ENCODE measurements around the gene LAMA5.

LAMA5 gene

DNA sequence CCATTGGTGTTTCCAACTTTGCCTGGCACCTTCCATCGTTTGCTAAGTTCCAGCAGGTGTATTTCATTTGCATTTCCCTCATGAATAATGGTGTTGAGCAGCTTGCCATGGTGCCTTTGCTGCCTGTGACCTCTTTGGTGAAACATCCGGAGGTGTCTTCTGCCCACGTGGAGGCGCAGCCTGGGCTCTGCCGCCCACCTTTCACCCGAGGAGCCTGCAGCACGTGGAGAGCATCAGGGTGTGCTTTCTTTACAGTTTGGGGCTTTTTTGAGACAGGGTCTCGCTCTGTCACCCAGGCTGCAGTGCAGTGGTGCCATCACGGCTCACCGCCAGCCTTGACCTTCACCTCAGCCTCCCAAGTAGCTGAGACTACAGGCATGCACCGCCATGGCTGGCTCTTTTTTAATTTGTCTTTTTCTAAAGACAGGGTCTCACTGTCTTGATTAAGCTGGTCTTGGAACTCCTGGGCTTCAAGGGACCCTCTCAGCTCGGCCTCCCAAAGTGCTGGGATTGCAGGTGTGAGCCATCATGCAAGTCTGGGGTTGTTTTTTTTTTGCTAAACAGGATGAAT is 67.4 kb downstream of the LAMA5 start:
- no peak for DNase-seq

DNA sequence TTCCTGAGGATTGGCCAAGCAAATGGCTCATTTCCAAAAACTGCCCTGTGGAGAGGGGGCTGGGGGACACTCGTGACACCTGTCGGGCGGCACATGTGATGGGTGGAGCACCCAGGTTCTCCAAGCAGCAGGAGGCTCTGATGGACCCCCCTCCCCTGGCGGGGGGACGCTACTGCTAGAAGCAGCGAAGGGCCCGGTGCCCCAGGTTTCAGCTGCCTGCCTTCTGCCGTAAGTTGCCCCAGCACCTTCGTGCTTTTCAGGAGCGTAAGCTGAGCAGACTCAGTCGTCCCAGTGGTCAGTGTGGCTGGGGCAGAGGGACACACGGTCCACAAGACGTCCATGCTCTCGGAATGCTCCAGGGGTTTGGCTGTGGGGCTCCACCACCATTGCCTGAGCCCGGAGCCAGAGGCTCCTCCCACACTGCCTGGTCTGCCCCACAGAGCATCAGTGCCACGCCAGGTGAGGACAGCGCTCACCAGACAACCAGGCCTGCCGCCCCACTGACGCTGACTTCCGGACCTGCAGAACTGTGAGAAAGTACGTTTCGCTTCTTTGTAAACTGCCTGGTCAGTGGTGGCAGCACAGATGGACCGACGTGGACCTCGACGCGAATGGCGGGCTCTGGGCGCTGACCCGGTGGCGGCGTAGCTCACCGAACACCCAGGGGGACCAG is 68.4 kb downstream of the LAMA5 start:
- no peak for DNase-seq

DNA sequence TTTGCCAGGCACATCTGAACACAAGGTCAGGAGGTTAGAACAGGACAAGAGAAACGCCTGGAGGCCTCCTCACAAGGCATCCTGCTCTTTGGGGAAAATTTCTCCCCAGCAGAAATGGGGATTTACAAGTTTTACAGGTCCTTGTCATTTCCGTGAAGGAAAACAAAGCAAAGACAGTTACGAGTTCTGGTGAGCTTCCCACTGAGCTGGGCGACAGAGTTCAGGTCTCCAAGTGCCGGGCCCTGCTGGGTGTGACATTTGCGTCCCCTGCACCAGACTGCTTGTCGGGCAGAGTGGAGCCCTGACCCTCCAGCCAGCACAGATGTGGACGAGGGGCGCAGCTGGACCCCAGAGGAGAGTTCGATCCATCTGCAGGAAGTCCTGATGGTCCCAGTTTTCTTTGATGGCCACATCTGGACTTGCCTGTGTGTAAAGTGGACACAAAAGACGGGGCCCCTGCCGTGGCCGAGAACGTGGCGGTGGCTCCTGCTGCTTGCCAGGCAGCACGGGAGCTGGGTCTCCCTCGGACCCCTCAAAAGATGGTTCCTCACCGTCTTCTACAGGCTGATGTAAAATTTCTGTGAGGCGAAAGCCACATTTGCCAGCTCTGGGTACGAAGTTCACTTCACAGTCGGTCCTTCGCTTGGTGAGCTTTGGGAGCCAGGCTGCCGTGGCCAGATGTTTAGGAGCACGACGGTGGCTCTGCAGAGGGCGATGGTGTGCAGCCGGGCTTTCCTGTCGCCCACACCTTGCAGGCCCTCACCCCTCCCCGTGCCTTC is 69.5 kb downstream of the LAMA5 start:
- DNase-seq, result no peak

DNA sequence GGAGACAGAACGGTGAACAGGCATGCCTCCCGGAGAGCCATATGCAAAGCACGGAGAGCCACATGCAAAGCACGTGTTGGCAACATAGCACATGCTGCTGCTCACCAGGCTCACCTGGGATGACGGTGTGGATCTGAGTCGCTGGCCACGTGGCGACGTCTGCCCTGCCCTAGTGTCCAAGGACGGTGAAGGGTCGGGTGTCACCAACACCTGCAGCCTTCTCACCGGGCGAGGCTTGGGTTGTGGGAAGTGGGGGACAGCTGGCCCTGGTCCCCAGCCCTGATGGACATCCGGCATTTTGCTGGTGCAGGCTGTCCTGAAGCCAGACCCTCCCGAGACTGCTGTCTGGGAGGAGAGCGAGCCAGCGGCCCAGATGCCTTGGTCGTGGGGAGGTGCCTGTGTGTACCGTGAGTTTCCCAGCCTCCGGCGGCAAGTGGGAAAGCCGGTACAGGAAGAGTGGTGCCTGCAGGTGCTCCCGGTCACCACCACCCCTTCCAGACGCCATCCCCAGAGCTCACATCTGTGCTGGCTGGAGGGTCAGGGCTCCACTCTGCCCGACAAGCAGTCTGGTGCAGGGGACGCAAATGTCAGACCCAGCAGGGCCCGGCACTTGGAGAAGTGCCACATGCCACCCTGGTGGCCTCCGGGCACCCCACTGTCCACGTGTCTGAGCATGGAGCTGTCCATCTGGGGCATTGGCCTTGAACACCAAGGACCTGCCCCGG is 70.2 kb downstream of the LAMA5 start:
- DNase-seq, result no peak

DNA sequence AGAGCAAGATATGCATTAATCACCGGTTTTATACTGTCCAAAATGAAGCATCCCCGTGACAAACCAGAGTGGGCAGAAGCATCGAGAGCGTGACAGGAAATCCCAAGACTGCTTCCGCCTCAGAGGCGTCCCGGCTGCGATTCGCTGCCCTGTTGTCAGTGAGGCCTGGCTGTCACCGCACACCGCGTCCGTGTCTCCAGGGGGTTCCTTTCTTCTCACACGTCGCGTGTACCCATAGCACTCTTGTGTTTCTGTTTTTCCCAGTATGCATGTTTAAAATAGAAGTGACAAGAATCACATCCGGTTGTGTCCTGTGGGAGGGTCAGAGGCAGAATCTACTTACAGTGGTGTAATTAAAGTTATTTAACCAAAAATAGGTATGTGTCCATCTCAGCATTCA is 72.6 kb downstream of the LAMA5 start:
- no peak for DNase-seq

DNA sequence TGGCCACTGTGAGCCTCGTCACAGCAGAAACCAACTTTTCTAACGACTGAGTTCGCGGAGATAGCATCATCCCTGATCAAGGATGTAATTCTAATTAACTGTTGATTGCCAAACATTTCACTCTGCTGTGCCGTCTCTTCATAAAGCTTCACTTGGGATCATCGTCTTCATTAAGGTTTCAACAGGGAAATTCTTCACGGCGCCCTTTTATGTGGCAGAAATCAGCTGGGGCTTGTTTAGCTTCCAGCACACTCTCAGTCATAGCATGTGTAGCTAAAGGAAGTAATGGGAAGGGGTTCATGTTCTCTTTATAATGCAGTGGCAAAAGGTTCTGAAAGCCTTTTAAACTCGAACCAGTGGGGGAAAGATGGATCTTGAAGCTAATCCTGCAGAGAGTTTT is 73.2 kb downstream of the LAMA5 start:
- DNase-seq, result no peak

DNA sequence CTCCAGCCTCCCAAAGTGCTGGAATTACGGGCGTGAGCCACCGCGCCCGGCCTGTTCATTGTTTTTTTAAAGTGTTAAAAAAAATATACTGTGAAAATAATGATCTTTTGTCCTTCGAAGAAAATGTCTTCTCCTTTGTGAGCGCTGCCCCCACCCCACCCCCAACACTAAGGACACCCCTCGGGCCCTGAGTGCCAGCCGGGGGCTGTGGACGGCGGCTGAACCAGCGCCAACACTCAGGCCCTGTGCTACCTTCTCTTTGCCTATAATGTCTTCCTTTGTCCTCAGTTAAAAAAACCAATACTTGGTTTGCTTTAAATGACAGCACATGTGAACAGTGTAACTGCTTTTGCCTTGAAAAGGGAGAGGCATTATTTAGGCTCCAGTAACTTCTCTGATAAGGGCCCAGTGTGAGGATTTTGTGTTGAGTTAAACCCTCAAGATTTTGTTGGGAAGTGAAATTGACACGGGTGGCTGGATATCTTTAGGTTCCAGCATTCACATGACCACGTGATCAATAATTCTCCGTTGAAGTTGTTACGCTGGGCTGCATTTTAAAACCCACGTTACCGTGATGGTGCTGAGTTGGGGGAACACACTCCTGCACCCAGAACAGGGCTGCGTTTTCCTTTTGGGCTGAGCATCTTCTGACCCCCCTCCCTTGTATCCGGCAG is 73.9 kb downstream of the LAMA5 start:
- DNase-seq, result no peak

DNA sequence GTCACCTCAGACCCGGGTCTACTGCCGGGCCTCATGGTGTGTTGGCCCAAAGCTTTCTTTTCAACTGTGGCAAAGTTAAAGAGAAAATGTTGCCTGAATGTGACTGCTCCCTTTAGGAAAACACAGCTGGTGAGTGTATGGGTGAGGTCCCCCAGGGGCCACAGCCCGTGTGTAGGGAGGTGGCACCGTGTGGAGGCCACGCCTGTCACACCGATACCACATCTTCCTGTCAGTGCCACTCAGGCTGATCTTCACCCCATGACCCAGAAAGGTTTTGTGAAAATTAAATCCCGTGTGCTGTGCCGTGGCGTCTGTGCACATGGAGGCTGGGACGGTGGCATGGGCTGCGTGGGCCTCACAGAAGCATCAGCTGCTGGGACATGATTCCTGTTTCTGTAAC is 75.0 kb downstream of the LAMA5 start:
- DNase-seq, result no peak

DNA sequence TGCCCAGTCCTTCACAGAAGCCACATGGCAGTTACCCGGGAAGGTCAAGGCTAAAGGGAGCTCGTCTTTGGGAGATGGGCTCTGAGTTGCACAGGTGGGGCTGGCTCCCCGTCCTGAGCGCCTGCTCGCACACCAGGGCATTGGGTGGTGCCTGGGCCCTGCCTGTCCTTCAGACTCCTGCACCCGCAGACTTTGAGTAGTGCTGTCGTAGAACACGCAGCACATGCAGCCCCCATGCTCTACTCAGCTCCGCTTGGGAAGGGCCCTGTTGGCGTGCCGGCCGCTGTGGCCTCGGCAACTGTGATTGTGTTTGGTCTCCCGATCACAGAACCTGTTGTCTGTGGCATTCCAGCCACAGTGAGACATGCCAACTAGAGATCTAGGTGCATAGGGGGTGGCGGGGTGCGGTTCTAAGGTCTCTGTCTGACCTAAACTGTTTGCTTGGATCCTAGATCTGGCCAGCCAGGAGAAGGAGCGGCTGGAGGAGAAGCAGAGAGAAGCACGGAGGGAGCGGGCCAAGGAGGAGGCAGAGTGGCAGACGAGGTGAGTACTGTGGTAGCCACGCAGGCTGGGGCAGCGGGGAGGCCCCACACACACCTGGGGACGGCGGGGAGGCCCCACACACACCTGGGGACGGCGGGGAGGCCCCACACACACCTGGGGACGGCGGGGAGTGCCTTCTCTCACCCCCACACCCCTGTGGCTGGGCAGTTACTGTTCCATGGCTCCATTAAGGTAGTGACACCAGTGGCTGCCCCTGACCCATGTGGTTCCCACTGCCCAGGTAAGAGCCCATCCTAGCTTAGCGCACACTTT is 75.7 kb downstream of the LAMA5 start:
- no peak for DNase-seq

DNA sequence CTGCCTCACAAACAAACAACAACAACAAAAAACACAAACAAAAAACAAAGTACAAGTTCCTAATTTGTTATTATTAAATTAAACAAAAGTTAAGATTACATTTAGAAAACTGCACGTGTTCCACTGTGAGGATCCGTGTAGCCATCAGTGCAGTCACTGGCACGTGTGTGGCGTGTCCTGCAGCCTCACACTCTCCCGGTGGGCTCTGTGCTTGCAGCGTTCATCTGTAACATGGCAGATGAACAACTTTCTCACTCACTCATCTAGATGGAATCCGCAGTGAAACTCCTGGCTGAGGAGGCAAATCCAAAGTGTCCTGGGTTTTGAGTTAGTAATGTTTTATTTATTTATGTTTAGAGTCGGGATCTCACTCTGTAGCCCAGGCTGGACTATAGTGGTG is 77.2 kb downstream of the LAMA5 start:
- no peak for DNase-seq

DNA sequence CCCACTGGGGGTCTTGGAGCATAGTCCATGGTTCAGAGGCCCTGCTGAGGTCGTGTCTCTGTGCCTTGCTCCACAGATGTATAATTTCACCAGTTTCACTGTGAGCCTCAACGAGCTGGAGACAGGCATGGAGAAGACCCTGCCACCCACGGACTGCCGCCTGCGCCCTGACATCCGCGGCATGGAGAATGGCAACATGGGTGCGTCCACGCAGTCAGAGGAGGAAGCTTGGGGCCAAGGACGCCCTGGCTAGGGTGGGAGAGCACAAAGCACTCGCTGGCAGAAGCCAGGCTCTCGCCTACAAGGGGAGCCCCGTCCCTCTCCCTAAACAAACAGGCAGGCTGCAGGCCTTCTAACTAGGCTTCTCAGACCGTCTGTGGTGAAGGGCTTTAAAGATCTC is 78.0 kb downstream of the LAMA5 start:
- no peak for DNase-seq

DNA sequence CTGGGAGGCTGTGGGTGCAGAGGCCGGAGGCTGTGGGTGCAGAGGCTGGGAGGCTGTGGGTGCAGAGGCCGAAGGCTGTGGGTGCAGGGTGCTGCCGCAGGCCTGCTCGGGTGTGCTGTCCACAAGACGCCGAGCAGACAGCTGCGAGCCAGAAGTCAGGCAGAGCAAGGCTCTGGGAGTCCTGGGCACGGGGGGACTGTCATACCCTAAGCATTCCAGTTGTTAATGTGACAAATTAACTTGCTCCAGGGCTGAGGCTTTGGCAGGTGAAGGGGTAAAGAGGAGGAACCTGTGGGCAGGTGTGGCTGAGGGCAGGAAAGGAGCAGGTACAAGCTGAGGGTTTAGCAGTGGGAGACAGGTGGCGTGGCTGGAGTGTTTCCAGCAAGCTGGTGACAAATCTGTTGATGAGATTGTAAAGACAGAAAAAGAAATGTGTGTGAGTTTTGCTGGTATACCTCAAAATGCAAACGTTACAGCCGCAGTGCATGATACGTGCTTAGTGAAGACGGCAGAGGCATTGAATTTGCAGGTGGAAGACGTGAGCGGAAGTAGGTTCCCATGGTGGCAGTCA is 78.5 kb downstream of the LAMA5 start:
- DNase-seq, result no peak

DNA sequence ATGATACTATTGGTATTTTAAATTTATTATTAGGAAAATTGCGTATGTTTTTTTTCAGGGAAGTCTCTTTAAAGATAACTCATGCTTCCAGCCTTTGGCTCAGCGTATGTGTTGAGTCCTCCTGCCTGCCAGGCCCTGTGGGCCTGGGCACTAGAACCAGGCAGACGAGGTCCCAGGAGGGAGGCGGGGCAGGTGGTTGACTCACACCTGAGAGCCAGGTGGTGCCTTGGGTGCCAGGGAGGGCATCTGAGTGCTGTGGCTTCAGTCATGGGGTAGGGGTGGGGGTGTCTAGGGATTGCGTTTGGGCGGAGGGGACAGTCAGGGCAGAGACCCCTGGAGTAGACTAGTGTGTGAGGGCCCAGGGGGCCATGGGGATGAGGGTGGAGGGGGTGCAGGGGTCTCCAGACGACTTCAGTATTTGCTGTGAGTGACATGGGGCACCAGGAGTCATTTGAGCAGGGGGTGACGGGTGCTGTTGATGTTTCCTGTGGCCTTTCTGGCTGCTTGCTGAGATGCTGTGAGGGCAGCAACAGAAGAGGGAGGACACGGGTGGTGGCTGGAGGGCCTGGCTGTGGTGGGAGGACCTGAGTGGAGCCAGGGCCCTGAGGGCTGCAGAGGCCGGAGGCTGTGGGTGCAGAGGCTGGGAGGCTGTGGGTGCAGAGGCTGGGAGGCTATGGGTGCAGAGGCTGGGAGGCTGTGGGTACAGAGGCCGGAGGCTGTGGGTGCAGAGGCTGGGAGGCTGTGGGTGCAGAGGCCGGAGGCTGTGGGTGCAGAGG is 79.2 kb downstream of the LAMA5 start:
- no peak for DNase-seq

DNA sequence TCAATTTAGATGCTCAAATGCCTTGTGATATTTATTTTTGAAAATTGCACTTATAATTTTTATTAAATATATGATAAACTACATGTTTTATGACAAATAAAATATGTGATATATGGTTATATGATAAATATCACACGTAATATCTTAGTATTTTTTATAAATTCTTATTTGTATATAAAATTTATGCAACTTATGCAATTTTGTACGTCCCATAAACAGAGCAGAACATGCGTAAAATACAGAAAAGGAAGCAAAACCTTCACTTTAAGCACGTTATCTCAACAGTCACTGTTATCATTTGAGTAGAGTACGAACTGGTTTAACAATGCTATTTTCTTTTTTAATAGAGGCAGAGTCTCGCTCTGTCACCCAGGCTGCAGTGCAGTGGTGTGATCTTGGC is 80.0 kb downstream of the LAMA5 start:
- no peak for DNase-seq

DNA sequence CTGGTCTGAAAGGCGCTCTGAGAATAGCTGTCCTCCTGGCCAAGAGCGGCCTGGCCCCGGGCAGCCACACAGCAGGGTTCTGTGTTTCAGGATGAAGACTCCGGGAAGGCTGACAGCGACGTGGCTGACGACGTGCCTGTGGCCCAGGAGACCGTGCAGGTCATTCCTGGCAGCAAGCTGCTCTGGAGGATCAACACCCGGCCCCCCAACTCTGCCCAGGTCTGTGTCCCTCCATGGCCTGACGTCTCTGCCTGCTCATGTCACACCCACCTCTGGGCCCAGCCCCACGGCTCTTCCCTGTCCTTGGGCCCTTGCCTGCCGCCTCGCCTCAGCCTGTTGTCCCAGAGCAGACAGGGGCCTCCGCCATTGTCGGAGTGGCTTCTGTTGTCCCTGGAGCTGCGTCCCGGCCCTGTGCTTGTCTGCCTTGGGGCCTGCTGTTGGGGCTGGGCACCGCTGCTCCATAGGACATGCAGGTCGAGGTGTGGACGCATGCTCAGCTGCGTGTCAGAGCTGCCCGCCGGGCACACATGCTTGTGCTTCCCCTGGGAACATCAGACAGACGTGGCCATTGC is 80.5 kb downstream of the LAMA5 start:
- DNase-seq, result no peak

DNA sequence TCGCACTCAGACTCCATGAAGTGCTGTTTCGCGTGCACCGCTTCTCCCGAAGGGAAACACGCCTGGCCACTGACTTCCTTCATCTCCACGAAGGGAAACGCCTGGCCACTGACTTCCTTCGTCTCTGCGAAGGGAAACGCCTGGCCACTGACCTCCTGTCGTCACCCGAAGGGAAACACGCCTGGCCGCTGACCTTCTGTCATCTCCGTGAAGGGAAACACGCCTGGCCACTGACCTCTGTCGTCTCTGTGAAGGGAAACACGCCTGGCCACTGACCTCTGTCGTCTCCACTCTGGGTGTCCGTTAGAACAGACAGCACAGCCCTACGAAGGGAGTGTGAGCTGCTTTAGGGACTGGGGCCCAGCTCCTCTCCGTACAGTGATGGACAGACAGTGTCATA is 81.4 kb downstream of the LAMA5 start:
- no peak for DNase-seq

DNA sequence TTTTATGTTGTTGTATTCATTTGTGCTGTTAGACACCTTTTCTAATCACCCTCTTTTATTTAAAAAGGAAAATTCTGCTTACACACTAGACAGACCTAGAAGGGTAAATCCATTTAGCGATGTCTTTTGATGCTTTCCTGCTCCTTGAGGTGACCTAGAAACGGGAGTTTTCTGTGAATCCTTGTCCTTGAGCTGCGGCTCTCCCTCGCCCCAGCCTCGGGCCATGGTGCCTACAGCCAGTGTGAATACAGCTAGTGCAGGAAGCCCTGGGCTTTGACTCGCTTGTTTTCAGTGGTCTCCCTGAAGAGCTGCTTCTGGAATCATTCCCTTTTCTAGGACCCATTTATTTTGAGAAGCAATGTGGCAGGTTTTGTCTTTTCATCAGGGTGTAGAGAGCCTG is 82.0 kb downstream of the LAMA5 start:
- no peak for DNase-seq

DNA sequence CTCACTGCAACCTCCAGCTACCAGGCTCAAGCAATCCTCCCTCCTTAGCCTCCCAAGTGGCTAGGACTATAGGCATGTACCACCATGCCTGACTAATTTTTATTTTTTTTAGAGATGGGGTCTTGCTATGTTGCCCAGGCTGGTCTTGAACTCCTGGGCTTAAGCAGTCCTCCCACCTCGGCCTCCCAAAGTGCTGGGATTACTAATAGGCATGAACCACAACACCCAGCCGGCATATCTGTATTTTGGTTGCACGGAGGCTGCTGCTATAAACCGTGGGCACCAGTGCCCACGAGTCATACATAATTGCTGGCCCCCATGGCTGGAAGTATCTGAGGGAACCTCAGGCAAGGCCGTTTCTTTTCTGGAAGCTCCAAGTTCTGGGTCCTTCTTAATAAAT is 82.7 kb downstream of the LAMA5 start:
- DNase-seq, result no peak

DNA sequence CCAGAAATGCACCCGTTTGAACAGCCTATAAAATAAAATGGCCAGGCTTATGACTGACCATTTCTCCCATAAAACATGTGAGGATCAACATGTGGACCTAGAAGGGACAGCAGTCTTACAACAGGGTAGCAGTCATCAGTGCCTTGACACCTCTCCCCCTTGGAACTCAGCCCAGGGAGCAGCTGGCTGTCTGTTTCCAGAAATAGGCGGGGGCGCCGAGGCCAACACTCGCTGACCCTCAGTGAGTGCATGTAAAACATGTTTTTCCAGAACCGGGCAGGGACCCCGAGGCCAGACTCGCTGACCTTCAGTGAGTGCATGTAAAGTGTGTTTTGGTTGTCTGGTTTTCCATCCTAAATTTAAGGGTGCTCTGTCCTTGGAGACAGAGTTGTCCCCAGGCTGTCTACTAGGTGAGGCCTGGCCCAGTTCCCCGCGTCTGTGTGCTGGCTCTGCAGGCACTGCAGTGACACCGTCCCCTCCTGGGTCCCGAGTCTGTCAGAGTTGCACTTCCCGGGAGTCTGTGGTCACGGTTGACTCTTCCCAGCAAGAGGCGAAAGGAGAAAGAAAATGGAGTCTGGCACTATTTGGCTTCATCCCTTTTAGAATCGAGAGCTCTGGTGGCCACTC is 84.1 kb downstream of the LAMA5 start:
- no peak for DNase-seq

DNA sequence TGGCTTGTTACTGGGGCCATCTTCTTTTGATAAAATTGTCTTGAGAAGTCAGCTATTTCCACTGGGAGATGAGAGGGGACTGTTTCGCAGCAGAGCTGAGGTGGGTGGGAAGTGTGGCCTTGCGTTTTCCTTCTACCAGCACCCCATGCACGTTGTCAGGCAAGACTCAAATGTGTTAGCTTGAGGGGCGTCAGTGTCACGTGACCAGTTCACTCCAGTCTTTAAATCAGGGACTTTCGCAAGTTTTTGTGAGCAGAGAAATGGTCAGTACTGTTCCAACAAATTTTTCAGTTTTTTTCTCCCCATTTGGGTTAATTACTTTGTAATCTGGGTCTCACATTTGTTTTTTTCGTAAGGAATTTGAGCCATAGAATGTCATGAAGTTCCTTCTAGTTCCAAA is 85.0 kb downstream of the LAMA5 start:
- no peak for DNase-seq
